GM12891 (cell line): ENCODE data around the gene SMAD3.

Experiments
- DNase-seq: peaks from one replicate; pipeline ENCODE4 v3.0.0; 2011; ENCODE audit warnings: low spot score; ENCODE audit not compliant: insufficient read length
- FAIRE-seq: peaks from 2 replicates; lab custom pipeline; 2011; peaks lifted over from hg19 to GRCh38; lab: Jason Lieb, UNC
- PAX5 ChIP-seq: IDR thresholded peaks from 2 replicates; pipeline ENCODE4 v1.6.1; 2011; ENCODE audit warnings: low read length, moderate library complexity, mild to moderate bottlenecking; ENCODE audit not compliant: insufficient read depth, severe bottlenecking
- POLR2A ChIP-seq: IDR thresholded peaks from 2 replicates; pipeline ENCODE4 v1.6.1; 2011; ENCODE audit warnings: low read depth, low read length, control low read depth
- POLR2AphosphoS5 ChIP-seq: IDR thresholded peaks from 2 replicates; pipeline ENCODE4 v1.6.1; 2011; ENCODE audit warnings: low read depth, low read length, control low read depth
- POU2F2 ChIP-seq: IDR thresholded peaks from 2 replicates; pipeline ENCODE4 v1.6.1; 2011; ENCODE audit warnings: low read depth, mild to moderate bottlenecking, control low read depth, low read length, moderate library complexity
- SPI1 ChIP-seq: IDR thresholded peaks from 2 replicates; pipeline ENCODE4 v1.6.1; 2011; ENCODE audit warnings: low read depth, low read length, control low read depth
- TAF1 ChIP-seq: IDR thresholded peaks from 2 replicates; pipeline ENCODE4 v1.6.1; 2011; ENCODE audit warnings: low read depth, low read length, control low read depth

SMAD3 gene

DNA sequence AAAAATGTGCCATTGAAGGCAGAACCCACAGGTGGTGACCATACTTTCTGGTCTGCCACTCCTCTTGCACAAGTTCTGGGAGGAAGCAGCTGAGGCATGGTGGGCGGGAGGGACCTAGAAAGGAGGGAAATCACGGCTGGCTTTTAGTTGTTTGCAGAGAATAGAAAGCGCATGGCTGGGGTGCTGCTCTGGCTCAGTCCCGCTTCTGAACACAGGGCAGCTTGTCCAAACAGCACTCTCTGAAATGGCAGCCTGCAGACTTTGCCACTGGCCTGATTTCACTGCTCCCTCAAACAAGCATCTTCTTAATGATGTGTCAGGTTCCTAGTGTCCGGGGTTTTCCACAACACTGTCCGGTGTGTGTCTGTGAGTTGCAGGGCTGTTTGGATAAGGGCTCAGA is 112.3 kb downstream of the SMAD3 start:
- no peak for TF ChIP-seq PAX5
- TF ChIP-seq TAF1, result no peak
- no peak for TF ChIP-seq POLR2AphosphoS5
- TF ChIP-seq POU2F2, result no peak
- DNase-seq, result no peak
- FAIRE-seq, result no peak

DNA sequence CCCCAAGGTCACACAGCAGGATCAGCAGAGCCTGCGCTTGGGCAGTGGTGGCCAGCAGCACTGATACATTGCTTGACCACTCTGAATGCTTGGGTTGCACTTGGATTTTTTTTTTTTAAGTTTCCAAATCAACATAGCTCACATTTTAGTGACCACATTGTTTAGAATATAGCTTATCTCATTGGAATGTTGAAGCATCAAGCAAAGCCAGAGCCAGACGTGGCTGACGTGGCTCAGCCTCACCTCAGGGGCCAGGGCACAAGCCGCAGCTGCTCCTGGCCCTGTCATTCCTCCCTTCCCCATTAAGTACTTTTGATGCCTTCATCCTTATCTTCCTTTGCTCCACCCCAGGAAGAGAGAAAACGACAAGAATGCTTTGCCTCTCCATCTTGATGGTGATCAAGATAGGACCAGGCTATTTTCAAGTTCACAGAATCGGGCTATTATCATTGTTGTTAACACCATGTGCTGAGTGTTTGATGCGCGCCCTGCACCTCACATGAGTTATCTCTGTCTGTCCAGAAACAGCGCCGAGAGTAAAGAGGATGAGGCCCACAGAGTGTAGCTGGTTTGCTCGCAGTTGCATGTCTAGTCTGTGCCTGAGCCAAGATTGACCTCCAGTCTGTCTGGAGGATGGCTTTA is 113.3 kb downstream of the SMAD3 start:
- FAIRE-seq (no peak), DNase-seq (no peak)
- no peak for TF ChIP-seq POU2F2
- TF ChIP-seq POLR2AphosphoS5, result no peak
- TF ChIP-seq PAX5, result no peak
- no peak for TF ChIP-seq TAF1

DNA sequence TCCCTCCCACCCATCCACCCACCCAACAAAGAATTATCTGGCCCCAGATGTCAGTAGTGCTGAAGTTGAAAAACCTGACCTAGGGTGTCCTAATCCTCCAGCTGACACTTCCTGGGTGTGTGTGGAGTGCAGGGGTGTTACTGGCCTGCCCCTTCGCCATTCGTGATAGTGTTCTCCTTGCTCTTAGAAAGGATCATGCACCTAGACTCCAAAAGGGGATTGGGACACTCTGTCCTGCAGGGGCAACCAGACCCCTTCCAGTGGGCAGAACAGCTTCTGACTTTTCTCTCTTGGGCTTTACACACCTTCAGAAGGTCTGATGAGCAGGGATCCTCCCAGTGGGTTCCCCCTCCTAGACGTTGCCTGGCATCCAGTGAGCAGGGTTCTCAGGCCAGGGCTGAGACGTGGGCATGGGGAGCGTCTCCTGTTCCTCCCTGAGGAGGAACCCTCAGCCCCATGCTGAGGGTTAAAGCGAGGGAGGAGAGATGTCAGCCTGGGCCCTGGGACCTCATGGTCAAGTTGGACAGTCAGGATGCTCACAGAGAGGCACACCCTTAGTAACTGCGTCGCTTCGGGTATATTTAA is 114.1 kb downstream of the SMAD3 start:
- DNase-seq, result no peak
- FAIRE-seq, result no peak
- no peak for TF ChIP-seq POLR2AphosphoS5
- no peak for TF ChIP-seq POU2F2
- no peak for TF ChIP-seq SPI1
- no peak for TF ChIP-seq PAX5
- TF ChIP-seq POLR2A, result no peak
- TF ChIP-seq TAF1, result no peak

DNA sequence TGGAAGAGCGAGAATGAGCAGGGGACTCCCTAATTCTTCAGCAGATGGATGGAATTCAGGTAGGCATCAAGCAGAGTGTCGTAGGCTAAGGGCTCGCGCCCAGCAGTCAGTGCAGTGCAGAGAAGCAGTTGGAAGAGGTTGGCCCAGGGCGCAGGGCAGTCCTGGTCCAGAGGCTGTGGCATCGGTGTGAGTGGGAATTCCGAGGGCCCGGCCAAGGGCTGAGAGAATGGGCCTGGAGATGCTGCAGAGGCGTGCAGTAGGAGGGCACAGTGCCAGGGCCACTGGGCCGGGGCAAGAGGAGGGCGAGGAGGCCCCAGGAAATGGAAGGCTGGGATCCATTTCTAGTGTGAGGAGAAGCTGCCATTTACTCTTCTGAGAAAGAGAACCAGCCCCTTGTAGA is 114.6 kb downstream of the SMAD3 start:
- TF ChIP-seq POU2F2 (no peak), POLR2AphosphoS5 (no peak), PAX5 (no peak), SPI1 (no peak), POLR2A (no peak), TAF1 (no peak)
- FAIRE-seq (no peak), DNase-seq (no peak)

DNA sequence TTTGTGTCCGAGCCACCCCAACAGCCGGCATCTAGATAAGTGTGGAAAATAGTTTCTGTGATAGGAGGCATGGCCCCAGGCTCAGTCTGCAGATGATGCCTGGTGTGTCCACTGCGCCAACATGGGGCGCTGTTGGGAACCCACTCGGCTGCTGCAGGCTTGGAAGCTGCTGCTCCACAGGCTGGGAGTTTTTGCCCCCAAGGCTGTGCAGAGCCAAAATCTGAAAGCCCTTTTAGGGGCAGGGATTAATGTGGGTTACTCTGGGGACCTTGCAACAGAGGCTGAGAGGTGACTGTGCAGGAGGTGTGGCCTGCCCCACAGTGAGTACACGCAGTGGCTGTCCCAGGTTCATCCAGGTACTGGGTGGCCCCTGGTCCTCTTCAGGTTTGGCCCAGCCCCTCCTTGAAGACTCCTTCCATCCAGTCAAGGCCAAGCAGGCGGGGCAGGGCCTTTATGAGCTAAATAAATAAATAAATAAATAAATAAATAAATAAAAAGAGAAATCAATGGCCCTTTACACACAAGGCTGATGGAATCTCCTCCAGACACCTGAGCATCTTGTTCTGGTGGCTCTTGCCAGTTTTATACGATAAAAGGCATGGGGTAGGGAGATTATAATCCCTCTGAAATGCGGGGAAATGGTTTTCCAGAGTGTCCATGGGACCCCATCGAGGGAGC is 115.3 kb downstream of the SMAD3 start:
- TF ChIP-seq POU2F2 (no peak), POLR2AphosphoS5 (no peak), TAF1 (no peak), SPI1 (no peak), PAX5 (no peak), POLR2A (no peak)
- no peak for FAIRE-seq
- no peak for DNase-seq

DNA sequence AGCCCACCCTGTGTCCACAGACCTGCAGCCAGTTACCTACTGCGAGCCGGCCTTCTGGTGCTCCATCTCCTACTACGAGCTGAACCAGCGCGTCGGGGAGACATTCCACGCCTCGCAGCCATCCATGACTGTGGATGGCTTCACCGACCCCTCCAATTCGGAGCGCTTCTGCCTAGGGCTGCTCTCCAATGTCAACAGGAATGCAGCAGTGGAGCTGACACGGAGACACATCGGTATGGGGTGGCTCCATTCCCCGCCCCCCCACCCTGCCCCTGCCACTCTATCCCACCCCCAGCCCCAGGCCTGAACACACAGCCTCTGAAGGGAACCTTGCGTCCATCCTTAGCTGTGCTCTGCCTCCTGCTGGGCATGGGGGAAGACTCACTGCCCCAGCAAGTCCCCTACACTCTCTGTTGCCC is 115.8 kb downstream of the SMAD3 start:
- DNase-seq (no peak), FAIRE-seq (no peak)
- TF ChIP-seq SPI1, result no peak
- no peak for TF ChIP-seq TAF1
- TF ChIP-seq POLR2AphosphoS5, result no peak
- no peak for TF ChIP-seq POU2F2
- TF ChIP-seq POLR2A, result no peak
- no peak for TF ChIP-seq PAX5

DNA sequence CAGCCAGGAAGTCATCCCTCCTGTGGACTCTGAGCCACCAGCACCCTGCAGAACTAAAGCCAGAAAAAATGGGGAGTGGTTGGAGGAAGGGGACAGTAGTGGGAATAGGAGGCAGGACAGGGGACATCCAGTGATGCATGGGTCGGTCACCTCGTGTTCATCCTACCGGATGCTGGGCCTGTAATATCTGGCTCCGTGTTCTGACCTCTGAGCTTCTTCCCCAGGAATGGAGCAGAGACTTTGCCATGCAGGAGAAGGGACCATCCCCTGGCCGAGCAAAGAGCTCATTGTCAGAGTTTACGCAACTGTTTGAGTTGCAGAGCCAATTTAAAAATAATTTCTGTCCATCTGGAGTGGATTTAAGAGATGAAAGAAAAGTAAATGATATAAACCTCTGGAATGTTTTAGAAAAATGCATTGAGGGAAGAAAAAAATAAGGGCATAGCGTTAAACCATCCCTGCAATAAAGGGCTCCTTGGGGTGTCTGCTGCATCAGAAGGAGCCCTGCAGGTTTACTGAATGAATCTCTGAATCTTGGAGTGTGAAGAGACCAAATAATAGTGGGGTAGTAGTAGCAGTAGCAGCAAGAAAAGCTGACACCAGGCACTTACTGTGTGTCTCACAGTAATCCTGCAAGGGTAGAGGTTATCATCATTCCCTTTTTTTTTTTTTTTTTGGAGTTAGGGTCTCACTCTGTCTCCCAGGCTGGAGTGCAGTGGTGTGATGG is 118.2 kb downstream of the SMAD3 start:
- no peak for TF ChIP-seq PAX5
- no peak for TF ChIP-seq POLR2A
- TF ChIP-seq POLR2AphosphoS5, result no peak
- no peak for TF ChIP-seq POU2F2
- no peak for TF ChIP-seq SPI1
- no peak for TF ChIP-seq TAF1
- DNase-seq (no peak), FAIRE-seq (no peak)

DNA sequence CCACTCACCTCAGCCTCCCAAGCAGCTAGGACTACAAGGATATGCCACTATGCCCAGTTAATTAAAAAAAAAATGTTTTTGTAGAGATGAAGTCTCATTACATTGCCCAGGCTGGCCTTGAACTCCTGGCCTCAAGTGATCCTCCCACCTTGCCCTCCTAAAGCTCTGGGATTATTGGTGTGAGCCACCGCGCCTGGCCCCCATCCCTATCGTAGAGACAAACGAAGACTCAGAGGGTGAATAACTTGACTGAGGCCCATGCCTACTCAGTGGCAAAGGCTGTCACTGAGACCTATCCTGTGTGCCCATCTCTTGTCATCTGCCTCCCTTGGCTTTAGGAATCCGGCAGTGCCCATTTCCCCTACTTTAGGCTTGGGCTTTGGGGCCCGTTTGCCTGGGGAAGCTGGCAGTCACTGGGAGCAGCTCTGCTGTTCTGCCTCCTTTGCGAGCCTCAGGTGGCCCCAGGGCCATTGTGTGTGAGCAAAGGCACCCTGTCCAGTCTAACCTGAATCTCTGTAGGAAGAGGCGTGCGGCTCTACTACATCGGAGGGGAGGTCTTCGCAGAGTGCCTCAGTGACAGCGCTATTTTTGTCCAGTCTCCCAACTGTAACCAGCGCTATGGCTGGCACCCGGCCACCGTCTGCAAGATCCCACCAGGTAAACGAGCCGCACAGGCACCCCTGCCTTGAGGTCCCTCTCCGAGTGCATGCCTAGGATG is 119.0 kb downstream of the SMAD3 start:
- TF ChIP-seq POLR2A, result 0 out of 2 replicates have a peak, but pooled peaks have one; percentile 22
- no peak for TF ChIP-seq POU2F2
- no peak for FAIRE-seq
- DNase-seq, result no peak

DNA sequence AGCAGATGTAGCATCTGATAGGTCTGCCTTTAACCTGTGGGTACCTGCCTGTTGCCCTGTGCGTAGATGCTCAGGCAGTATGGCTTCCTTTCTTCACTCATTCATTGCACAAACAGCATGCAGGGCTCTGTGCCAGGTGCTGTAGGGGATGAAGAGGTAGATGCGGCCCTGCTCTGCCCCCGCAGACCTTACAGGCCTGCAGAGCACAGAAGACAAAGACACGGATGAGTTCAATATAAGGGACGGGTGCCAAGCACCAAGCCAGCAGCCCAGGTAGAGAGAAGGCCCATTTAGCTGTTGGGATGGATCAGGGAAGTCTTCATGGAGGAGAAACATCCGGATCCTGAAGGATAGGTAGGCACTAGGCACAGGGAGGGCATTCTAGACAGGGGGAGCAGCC is 119.6 kb downstream of the SMAD3 start:
- TF ChIP-seq POLR2AphosphoS5, result no peak
- TF ChIP-seq POU2F2, result no peak
- no peak for TF ChIP-seq TAF1
- TF ChIP-seq POLR2A, result no peak
- TF ChIP-seq SPI1, result no peak
- TF ChIP-seq PAX5, result no peak
- no peak for FAIRE-seq
- no peak for DNase-seq
